ENCODE results near the gene SMIM32. TPM values are rescaled to one million over a fixed set of nuclear protein-coding genes. Genes with fewer than 3 reads are reported as not detected.

The SMIM32 gene
- total RNA-seq, 2 experiments from 2014 or later = not detected

DNA sequence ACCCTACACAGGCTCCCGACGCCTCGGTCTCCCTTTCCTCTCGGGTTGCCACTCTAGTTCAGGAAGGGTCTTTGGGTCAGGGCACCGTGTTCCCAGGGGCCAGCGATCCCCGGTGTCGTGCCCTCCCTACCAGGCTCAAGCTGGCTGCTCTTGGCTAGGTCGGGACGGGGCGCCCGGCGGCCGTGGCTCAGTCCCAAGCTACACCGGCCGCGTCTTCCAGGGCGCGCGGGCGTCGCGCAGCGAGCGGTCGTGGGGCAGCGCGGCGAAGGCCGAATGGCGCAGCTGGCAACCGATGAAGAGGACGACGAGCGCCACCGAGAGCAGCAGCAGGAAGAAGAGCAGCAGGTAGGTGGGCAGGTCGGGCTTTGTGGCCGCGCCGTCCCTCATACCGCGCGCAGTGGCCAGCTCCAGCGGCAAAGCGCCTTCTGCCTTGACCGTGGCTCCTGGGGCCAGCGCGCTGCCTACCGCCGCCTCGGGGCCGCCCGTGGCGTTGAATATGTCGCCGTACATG, 892 bp downstream of the SMIM32 start:
- Histone ChIP-seq H3K4me3 (ENCODE audit: low read length) (no peak overlapping the region), H3K9me3 (ENCODE audit: control insufficient read depth in 1 of 2, insufficient read depth in 1 of 2, low read length in 2 of 2) (peaks cover 0 to 11% of the 10 kb centered on the region in 2 experiments), H3K4me1 (ENCODE audit: insufficient read depth, low read length) (no peaks in the 10 kb centered on the region), H3K27me3 (ENCODE audit: control insufficient read depth in 1 of 2, insufficient read depth in 2 of 2, low read length in 2 of 2) (peaks cover 16 to 35% of the 10 kb centered on the region in 2 experiments), H3K27ac (ENCODE audit: low read depth in 1 of 2, low read length in 2 of 2) (no peak overlapping the region), H3K36me3 (ENCODE audit: insufficient read depth, low read length) (no peaks in the 10 kb centered on the region)
- H3K27ac Mint-ChIP-seq = no peak overlapping the region
- DNase-seq = no peak
- intact Hi-C loops (cut with DNase I, micrococcal nuclease) = no loop called here
- peaks cover 56% of the 10 kb centered on the region for H3K27me3 Mint-ChIP-seq
- no peak overlapping the region for H3K4me3 Mint-ChIP-seq
- H3K4me1 Mint-ChIP-seq (ENCODE audit: low read depth) = no peaks in the 10 kb centered on the region
- TF ChIP-seq, protein P1, sequence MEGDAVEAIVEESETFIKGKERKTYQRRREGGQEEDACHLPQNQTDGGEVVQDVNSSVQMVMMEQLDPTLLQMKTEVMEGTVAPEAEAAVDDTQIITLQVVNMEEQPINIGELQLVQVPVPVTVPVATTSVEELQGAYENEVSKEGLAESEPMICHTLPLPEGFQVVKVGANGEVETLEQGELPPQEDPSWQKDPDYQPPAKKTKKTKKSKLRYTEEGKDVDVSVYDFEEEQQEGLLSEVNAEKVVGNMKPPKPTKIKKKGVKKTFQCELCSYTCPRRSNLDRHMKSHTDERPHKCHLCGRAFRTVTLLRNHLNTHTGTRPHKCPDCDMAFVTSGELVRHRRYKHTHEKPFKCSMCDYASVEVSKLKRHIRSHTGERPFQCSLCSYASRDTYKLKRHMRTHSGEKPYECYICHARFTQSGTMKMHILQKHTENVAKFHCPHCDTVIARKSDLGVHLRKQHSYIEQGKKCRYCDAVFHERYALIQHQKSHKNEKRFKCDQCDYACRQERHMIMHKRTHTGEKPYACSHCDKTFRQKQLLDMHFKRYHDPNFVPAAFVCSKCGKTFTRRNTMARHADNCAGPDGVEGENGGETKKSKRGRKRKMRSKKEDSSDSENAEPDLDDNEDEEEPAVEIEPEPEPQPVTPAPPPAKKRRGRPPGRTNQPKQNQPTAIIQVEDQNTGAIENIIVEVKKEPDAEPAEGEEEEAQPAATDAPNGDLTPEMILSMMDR (IDR thresholded peaks at IDR 0.05) = no peak
- no peaks in the 10 kb centered on the region for H3K9me3 Mint-ChIP-seq
- no peak for ATAC-seq (ENCODE audit: poor library complexity)
- CTCF ChIA-PET = no interaction called here
- POLR2A ChIA-PET = no interaction called here
- H3K36me3 Mint-ChIP-seq (ENCODE audit: low read depth) = no peaks in the 10 kb centered on the region

DNA sequence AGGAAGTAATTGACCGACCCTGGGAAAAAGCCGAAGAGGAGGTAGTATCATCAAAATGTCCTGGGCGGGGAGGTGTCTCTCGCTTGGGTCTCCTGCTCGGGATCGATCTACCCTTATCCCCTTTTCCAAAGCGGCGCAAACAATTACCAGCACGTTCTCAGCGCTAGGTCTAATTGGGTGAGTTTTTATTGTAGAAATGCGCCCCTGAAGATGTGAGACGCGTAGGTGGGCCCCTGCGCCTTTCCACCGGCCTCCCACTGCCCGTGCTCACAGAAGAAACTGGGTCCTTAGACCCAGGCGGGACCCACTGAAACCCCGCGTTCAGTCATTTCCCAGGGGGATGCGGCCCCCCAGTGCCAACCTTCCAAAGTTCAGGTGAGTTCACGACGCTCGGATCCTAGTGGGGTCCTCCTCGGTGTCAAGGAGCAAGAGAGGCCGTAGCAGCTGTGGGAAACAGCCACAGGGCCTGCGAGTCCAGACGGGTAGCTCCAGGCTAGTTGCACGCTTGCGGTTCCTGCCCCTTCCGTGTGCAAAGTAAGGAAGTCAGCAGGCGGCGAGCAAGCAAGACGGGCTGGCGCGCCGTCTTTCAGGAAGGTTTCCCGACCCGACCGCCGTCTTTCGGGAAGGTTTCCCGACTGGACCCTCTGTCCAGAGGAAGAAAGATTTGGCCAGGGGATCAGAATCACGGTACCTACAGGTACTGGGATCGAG, 1.5 kb downstream of the SMIM32 start:
- H3K27ac Mint-ChIP-seq = no peak overlapping the region
- H3K9me3 Mint-ChIP-seq = no peaks in the 10 kb centered on the region
- H3K9me3 ChIP-seq (ENCODE audit: control insufficient read depth in 1 of 2, insufficient read depth in 1 of 2, low read length in 2 of 2) = peaks cover 0 to 11% of the 10 kb centered on the region in 2 experiments
- no peak for DNase-seq
- H3K27me3 ChIP-seq (ENCODE audit: control insufficient read depth in 1 of 2, insufficient read depth in 2 of 2, low read length in 2 of 2) = peaks cover 16 to 35% of the 10 kb centered on the region in 2 experiments
- H3K36me3 Mint-ChIP-seq (ENCODE audit: low read depth) = no peaks in the 10 kb centered on the region
- intact Hi-C loops (cut with DNase I, micrococcal nuclease) = no loop called here
- no peak overlapping the region for H3K4me3 ChIP-seq (ENCODE audit: low read length)
- H3K27me3 Mint-ChIP-seq = peaks cover 55% of the 10 kb centered on the region
- H3K4me3 Mint-ChIP-seq = no peak overlapping the region
- H3K36me3 ChIP-seq (ENCODE audit: insufficient read depth, low read length) = no peaks in the 10 kb centered on the region
- no peaks in the 10 kb centered on the region for H3K4me1 Mint-ChIP-seq (ENCODE audit: low read depth)
- no peak overlapping the region for H3K27ac ChIP-seq (ENCODE audit: low read depth in 1 of 2, low read length in 2 of 2)
- TF ChIP-seq, protein P1 (IDR thresholded peaks at IDR 0.05) = no peak
- ChIA-PET CTCF (no interaction called here), POLR2A (no interaction called here)
- ATAC-seq (ENCODE audit: poor library complexity) = no peak
- H3K4me1 ChIP-seq (ENCODE audit: insufficient read depth, low read length) = no peaks in the 10 kb centered on the region

DNA sequence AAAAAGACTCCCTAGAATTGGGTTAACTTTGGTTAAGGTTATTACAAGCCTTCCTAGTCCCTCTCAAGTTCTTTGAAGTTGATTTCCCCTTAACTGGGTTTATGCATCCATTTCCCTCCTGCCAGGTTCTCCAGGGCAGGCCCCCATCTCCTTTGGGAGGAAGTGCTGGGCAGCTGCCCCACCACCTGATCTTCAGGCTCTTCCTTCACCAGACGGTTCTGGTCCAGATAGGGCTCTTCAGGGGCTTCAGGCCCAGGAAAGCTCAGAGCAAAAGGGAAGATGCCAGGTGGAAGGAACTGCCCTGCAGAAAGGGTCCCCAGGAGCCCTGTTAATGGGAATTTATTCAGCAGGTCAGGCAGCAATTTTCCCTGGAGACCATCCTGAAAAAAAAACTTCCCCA, 2.1 kb downstream of the SMIM32 start:
- intact Hi-C loops (cut with DNase I, micrococcal nuclease) = no loop called here
- DNase-seq = no peak
- Mint-ChIP-seq H3K4me3 (no peak overlapping the region), H3K36me3 (ENCODE audit: low read depth) (no peaks in the 10 kb centered on the region), H3K9me3 (no peaks in the 10 kb centered on the region), H3K27me3 (peaks cover 49% of the 10 kb centered on the region), H3K4me1 (ENCODE audit: low read depth) (no peaks in the 10 kb centered on the region), H3K27ac (no peak overlapping the region)
- Histone ChIP-seq H3K27ac (ENCODE audit: low read depth in 1 of 2, low read length in 2 of 2) (no peak overlapping the region), H3K4me3 (ENCODE audit: low read length) (no peak overlapping the region), H3K4me1 (ENCODE audit: insufficient read depth, low read length) (no peaks in the 10 kb centered on the region), H3K36me3 (ENCODE audit: insufficient read depth, low read length) (no peaks in the 10 kb centered on the region), H3K27me3 (ENCODE audit: control insufficient read depth in 1 of 2, insufficient read depth in 2 of 2, low read length in 2 of 2) (peaks cover 16 to 35% of the 10 kb centered on the region in 2 experiments), H3K9me3 (ENCODE audit: control insufficient read depth in 1 of 2, insufficient read depth in 1 of 2, low read length in 2 of 2) (peaks cover 0 to 11% of the 10 kb centered on the region in 2 experiments)
- ATAC-seq (ENCODE audit: poor library complexity) = no peak
- TF ChIP-seq, protein P1 (IDR thresholded peaks at IDR 0.05) = no peak
- POLR2A ChIA-PET = no interaction called here
- CTCF ChIA-PET = no interaction called here

Data from CD4-positive, alpha-beta T cell (primary cell).